Testis (tissue), 2 donors: ENCODE measurements around the gene MCF2L.

Experiments
- CTCF ChIP-seq, 3 experiments: fragments of 450-650 bp in 2 of 3; fragments of 200-600 bp in 1 of 3; sonication (generic) in 1 of 3; IDR thresholded peaks; one replicate each; pipeline ENCODE4 v1.5.1; 2016 to 2019; ENCODE audit warnings: antibody characterized with exemption in 3 of 3, mild to moderate bottlenecking in 2 of 3, moderate library complexity in 1 of 3
- POLR2A ChIP-seq: fragments of 450-650 bp; IDR thresholded peaks from one replicate; pipeline ENCODE4 v1.6.1; 2017; ENCODE audit warnings: antibody characterized with exemption, mild to moderate bottlenecking, moderate library complexity

GRCh38 chr13:113084943-113085540 is 116.0 kb downstream of the MCF2L start:
- no peak for TF ChIP-seq POLR2A
- no peak for TF ChIP-seq CTCF (IDR thresholded peaks at IDR 0.05)
